CD4-positive, alpha-beta T cell treated with Interferon gamma for 1 hour (primary cell): Measurements from ENCODE around the gene SREK1.

ENCODE experiments used
- DNase-seq: peaks from one replicate; pipeline ENCODE4 v3.0.0-alpha.2; 2020

The SREK1 gene

DNA sequence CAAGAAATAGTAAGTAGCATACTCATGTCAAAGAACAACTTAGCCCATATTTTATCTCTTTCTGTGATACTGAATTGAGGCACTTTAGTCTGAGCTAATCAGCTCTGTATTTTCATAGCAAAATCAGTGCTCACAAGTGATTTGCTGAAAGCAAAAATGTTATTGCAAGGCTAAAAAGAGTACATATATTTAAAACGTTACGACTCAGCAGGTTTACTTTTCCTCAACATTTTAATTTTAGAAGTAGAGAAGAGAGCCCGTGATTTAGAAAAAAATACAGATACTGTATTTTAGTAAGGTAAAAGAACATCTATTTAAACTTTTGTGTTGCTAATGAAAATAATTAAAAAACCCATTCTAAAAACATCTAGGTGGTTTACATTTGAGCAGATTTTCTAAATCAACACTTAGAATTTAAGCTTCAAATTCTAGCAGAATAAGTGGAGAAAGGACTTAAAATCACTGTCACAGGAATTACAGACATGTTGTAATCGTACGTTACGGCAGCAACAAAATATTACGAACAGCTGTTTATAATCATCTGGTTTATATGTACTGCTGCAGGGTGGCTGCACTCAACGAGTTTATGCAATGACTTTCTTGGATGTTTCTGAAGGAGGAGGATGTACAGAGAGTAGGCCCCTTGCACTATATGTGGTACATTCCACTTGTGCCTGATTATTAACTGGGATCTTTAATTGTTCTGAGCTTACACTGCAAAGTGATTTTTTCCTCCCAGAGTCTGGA lies 20.1 kb downstream of the SREK1 start:
- DNase-seq, result no peak

GRCh38 chr5:66168226-66168625 lies 24.1 kb downstream of the SREK1 start:
- DNase-seq, result no peak

DNA sequence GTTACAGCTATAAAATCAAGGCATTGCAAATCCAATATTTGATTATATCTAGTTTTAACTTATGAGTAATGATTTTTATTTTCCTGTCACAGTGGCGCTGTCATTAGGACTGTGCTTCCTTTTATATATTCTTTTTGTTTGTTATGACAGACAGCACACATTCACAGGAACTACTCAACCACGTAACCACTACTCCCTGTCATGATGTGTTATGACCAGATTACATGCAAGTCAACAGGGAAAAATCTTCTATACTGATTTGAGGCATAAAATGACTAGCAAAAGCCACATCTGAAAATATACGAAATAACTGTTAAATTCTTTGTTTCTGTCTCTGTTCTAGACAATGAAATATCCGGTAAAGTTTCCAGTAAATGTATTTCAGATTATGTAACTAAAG lies 25.4 kb downstream of the SREK1 start:
- no peak for DNase-seq

- no peak for DNase-seq
Observed at GRCh38 chr5:66170195-66170919, 26.3 kb downstream of the SREK1 start.

- peak; percentile 41 for DNase-seq
Observed at GRCh38 chr5:66171349-66172344, 27.5 kb downstream of the SREK1 start.

DNA sequence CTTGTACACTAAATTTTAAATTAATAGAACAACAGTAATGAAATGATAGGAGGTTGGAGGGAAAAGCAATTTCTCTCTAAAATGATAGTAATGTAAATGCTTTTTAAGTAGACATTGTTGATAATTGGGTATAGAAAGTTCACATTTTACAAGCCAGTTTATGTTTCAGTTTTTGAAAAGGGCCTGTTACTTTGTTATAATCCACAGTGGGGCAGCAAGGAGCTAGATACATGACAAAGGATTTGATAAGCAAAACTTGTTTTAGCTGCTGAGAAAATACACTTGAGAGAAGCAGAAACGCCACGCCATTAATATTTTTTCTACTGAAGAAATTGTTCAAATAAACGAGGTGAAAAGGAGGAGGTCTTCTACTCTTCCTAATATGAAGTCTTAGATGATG lies 30.2 kb downstream of the SREK1 start:
- no peak for DNase-seq

GRCh38 chr5:66178799-66179198 lies 34.7 kb downstream of the SREK1 start:
- no peak for DNase-seq

DNA sequence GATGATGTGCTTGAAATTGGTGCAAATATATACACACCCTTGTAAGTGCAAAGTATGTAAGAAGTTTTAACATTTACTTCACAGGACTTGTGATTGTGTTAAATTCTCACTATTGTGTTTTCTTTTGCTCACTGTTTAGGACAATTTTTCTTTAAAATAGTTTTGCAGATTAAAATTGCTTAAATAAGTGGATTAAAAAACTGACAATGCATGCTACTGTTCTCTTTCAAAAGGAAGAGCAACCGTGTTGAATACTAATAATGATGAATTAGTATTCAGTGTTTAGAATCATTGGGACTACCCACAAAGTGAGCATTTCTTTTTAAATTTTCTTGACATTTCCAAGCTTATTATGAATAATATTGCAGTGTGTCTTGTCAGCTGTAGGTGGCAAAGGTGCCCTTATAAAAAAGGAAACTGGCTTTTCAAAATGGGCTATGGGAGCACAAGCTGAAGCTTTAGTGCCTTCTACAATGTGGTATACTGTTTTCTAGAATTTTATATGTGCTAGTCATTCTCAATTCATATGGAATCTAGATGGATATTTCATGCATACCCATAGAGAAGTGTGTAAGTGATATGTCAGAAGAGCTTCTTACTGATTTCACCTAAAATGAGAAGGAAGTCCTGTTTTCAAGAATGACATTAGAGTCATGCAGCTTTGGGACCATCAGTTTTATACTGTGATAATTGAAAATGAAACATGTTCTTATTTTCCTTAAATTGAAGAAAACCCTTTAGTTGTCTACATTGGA lies 35.4 kb downstream of the SREK1 start:
- DNase-seq, result no peak

GRCh38 chr5:66180282-66181155 lies 36.4 kb downstream of the SREK1 start:
- no peak for DNase-seq

GRCh38 chr5:66186108-66186507 lies 42.0 kb downstream of the SREK1 start:
- DNase-seq, result no peak

GRCh38 chr5:66193419-66193818 lies 49.3 kb downstream of the SREK1 start:
- DNase-seq, result no peak

- no peak for DNase-seq
Observed at GRCh38 chr5:66197764-66198405, 53.8 kb downstream of the SREK1 start.

GRCh38 chr5:66198837-66199236 lies 54.7 kb downstream of the SREK1 start:
- DNase-seq, result no peak

- no peak for DNase-seq
Observed at GRCh38 chr5:66203531-66203930, 59.4 kb downstream of the SREK1 start.

DNA sequence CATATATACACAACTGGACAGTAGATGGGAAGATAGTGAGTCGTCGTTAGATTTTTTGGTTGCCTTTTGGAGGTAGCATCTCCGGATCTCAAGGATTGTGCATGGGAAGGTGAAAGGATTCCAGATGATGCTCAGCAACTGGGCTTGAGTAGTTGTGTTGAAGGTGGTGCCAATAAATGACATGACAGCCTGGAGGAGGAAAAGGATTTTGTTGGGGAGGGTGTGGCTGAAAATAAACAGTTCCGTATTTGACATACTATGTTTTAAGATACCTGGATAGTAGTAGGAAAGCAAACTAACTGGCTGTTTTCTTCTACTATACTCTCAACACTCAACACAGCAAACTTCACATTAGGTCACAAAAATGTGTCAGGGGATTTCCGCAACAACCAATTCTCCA lies 62.4 kb downstream of the SREK1 start:
- no peak for DNase-seq

DNA sequence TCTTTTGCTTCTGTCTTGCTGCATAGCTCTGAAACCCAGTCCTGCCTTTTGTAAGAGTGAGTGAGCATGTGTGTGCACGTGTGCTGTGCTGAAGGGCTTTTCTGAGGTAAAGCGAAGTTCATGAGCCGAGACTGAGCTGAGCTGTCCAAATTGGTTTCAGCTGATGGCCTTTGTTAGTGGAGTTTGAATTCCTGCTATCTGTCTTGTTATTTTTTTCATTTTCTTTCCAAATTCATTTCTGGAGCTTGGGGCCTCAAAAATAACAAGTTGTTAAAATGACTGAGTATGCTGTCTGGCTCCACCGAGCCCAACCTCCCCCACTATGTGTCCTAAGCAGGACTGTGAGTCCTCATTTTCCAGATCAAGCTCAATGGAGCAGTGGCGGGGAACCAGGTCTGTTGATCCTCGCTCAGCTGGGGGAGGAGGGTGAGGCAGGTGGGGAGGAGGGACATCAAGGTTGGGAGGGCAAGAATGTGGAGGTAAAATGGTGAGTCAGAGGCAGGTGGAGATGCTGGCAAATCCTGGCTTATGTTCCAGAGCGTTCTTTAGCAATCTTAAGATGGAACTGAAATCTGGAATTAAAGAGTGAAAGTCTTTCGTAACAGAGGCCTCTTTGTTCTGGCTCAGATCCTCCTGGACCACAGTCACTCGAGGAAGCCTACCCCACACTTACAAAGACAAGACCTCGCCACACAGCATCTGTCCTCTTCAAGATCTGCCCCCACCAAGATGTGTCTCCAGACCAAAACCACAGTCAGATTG lies 63.9 kb downstream of the SREK1 start:
- DNase-seq, result no peak

DNA sequence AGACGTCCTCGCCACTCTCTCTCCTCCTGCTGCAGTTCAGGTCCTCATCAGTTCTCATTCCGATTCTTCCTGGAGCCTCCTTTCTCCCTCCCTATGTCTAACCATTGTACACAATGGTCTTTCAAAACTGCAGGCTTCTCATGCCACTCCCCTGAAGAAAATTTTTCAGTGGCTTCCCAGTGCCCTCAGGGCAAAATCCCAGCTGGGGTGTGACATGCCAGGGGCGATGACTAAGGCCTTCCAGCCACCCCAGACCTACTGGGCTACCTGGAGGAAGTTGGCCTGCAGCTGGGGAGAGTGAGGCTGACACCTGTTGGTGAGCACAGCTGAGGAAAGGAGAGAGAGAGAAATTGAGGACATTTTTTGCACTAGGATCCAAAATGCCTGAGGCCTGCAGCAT lies 65.2 kb downstream of the SREK1 start:
- no peak for DNase-seq

DNA sequence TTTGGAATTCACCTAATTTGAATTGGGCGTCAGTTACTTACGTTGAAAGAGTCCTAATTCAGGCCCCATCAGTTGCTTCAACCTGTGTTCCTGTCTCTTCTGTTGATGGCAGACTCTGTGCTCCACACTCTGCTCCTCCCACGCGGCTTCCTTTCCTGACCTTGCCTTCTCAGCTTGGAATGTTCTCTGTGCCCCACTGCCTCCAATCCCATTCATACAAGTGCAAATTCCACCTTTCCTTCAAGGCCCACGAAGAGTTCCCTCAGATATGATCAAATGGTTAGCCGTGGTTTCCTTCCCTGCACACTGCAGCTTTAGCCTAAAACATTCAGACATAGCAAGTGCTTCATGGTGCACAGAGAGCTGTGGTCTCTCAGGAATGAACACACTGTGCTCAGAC lies 65.7 kb downstream of the SREK1 start:
- no peak for DNase-seq

GRCh38 chr5:66213533-66213932 lies 69.4 kb downstream of the SREK1 start:
- no peak for DNase-seq

DNA sequence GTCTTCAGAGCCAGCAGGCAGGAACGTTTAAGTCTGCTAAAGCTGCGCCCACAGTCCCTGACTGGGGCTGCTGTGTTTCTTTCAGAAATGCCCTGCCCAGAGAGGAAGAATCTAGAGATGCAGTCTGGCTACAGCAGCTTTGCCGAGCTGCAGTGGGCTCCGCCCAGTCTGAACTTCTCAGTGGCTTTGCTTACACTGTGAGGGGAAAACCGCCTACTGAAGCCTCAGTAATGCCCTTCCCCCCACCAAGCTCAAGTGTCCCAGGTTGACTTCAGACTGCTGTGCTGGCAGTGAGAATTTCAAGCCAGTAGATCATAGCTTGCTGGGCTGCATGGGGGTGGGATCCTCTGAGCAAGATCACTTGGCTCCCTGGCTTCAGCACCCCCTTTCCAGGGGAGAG lies 78.4 kb downstream of the SREK1 start:
- DNase-seq, result no peak
